Panc1 (cell line): ENCODE measurements around the gene FBXL5. TPM values are rescaled to one million over a fixed set of nuclear protein-coding genes. Genes with fewer than 3 reads are reported as not detected.

Source experiments
- ATAC-seq: fragments of 200-7000 bp; cut with Tn5 transposase; 2 replicates; pipeline ENCODE4 v1.9.1; 2020; ENCODE audit warnings: mild to moderate bottlenecking, moderate library complexity
- BruUV-seq: library from RNA; stranded (reverse); fragments of 400-500 nt; replicated peaks from 2 replicates; lab custom pipeline; 2021; lab: Mats Ljungman, UMichigan
- CTCF ChIA-PET: fragments of 300-600 bp; sonication (Branson Sonifier 250); formaldehyde crosslinking; loops from one replicate; lab custom pipeline; 2022; ENCODE audit warnings: antibody characterized with exemption; lab: Charles Lee
- POLR2A ChIA-PET: fragments of 300-600 bp; sonication (Branson Sonifier 250); formaldehyde crosslinking; loops from one replicate; lab custom pipeline; 2022; ENCODE audit warnings: antibody characterized with exemption; lab: Charles Lee
- DNase-seq: peaks from one replicate; pipeline ENCODE4 v3.0.0-alpha.2; 2010; ENCODE audit warnings: low read depth, low spot score
- H3K27ac ChIP-seq: 2 replicates; pipeline ENCODE4 v1.5.1; 2011; ENCODE audit warnings: mild to moderate bottlenecking, low read length, inconsistent platforms
- H3K27me3 ChIP-seq: fragments of 200-500 bp; sonication (Bioruptor generic); 2 replicates; pipeline ENCODE4 v1.6.0; 2014; ENCODE audit warnings: low read length, inconsistent platforms; ENCODE audit not compliant: control insufficient read depth, insufficient read depth
- H3K36me3 ChIP-seq: fragments of 200-500 bp; sonication (Bioruptor generic); 2 replicates; pipeline ENCODE4 v1.5.1; 2014; ENCODE audit warnings: inconsistent platforms, mild to moderate bottlenecking, low read length, moderate library complexity; ENCODE audit not compliant: control insufficient read depth, insufficient read depth
- H3K4me1 ChIP-seq: 2 replicates; pipeline ENCODE4 v1.5.1; 2011; ENCODE audit warnings: inconsistent platforms, mild to moderate bottlenecking, low read length, moderate library complexity; ENCODE audit not compliant: control insufficient read depth, insufficient read depth
- H3K4me3 ChIP-seq, 2 experiments: 2 replicates each; pipeline ENCODE4 v1.5.1; 2011 to 2012; ENCODE audit warnings: low read depth in 2 of 2, low read length in 2 of 2, mild to moderate bottlenecking in 2 of 2, inconsistent platforms in 1 of 2, moderate library complexity in 1 of 2
- H3K9me3 ChIP-seq: fragments of 200-500 bp; sonication (Bioruptor generic); 2 replicates; pipeline ENCODE4 v1.5.1; 2014; ENCODE audit warnings: low read depth, mild to moderate bottlenecking, inconsistent platforms, low read length, moderate library complexity; ENCODE audit not compliant: control insufficient read depth, insufficient read depth
- CTCF ChIP-seq: fragments of 450-650 bp; IDR thresholded peaks from 2 replicates; pipeline ENCODE4 v1.5.1; 2017; ENCODE audit warnings: mild to moderate bottlenecking
- POLR2AphosphoS5 ChIP-seq: IDR thresholded peaks from 2 replicates; pipeline ENCODE4 v1.6.1; 2012; ENCODE audit warnings: mild to moderate bottlenecking, low read depth, low read length, moderate library complexity
- SIN3A ChIP-seq: IDR thresholded peaks from 2 replicates; pipeline ENCODE4 v1.6.1; 2012; ENCODE audit warnings: low read depth, mild to moderate bottlenecking, low read length, moderate library complexity, borderline replicate concordance; ENCODE audit not compliant: insufficient read depth
- TCF7L2 ChIP-seq: IDR thresholded peaks from 2 replicates; pipeline ENCODE4 v1.6.1; 2011; ENCODE audit warnings: mild to moderate bottlenecking, low read depth, low read length, inconsistent platforms
- in situ Hi-C: cut with HindIII; loops from 2 replicates; pipeline ENCODE4 v1.10.0; 2016; ENCODE audit warnings: low sequenced_read_pairs, low pct_unique_long_range_greater_than_20kb
- intact Hi-C: fragments of 100-400 bp; cut with micrococcal nuclease; formaldehyde crosslinking; loops from one replicate; pipeline ENCODE4 v1.10.0; 2022; ENCODE audit not compliant: unreplicated experiment
- total RNA-seq: library from RNA; stranded (reverse); gene quantifications from one replicate; pipeline ENCODE4 v1.2.1, GENCODE V29; 2021; ENCODE audit not compliant: unreplicated experiment
- TF ChIP-seq, protein P1 (sequence below), 2 experiments: IDR thresholded peaks; 2 replicates each; pipeline ENCODE4 v1.6.1; 2011 to 2012; ENCODE audit warnings: low read depth in 2 of 2, control low read depth in 1 of 2, low read length in 1 of 2, mild to moderate bottlenecking in 1 of 2, moderate library complexity in 1 of 2; ENCODE audit not compliant: insufficient read depth in 1 of 2

Gene FBXL5
- total RNA-seq, 1 experiment from 2014 or later = 20.2 TPM

GRCh38 chr4:15672101-15672500, 16.9 kb upstream of the FBXL5 start:
- intact Hi-C loops (no loop called here), in situ Hi-C loops (no loop called here)
- no peak for DNase-seq
- H3K36me3 ChIP-seq = no peaks in the 10 kb centered on the region; the same call in 1 of the 2 replicates
- H3K27me3 ChIP-seq = no peaks in the 10 kb centered on the region
- no TSS peak for BruUV-seq
- H3K27ac ChIP-seq = no peak overlapping the region
- ChIA-PET POLR2A (interaction anchor here (0.6 kb wide), 1 partner anchor 258 kb away, joined by 3 read pairs; no protein-coding TSS in a partner anchor), CTCF (interaction anchor here (0.6 kb wide), 1 partner anchor 7 kb away, joined by 12 read pairs; no protein-coding TSS in a partner anchor)
- H3K4me3 ChIP-seq = no peak overlapping the region
- no peak for ATAC-seq
- no peaks in the 10 kb centered on the region; the same call in 1 of the 2 replicates for H3K4me1 ChIP-seq
- TF ChIP-seq CTCF = no peak
- no peaks in the 10 kb centered on the region for H3K9me3 ChIP-seq

GRCh38 chr4:15670576-15670975, 15.4 kb upstream of the FBXL5 start:
- in situ Hi-C loops (no loop called here), intact Hi-C loops (no loop called here)
- Histone ChIP-seq H3K4me3 (no peak overlapping the region), H3K9me3 (no peaks in the 10 kb centered on the region), H3K36me3 (no peaks in the 10 kb centered on the region; the same call in 1 of the 2 replicates), H3K27me3 (no peaks in the 10 kb centered on the region), H3K27ac (no peak overlapping the region), H3K4me1 (no peaks in the 10 kb centered on the region)
- ChIA-PET POLR2A (interaction anchor here (0.7 kb wide), 1 partner anchor 8 kb away, joined by 5 read pairs; no protein-coding TSS in a partner anchor), CTCF (no interaction called here)
- no TSS peak for BruUV-seq
- TF ChIP-seq CTCF = no peak
- no peak for TF ChIP-seq POLR2AphosphoS5
- no peak for TF ChIP-seq SIN3A
- TF ChIP-seq, protein P1, sequence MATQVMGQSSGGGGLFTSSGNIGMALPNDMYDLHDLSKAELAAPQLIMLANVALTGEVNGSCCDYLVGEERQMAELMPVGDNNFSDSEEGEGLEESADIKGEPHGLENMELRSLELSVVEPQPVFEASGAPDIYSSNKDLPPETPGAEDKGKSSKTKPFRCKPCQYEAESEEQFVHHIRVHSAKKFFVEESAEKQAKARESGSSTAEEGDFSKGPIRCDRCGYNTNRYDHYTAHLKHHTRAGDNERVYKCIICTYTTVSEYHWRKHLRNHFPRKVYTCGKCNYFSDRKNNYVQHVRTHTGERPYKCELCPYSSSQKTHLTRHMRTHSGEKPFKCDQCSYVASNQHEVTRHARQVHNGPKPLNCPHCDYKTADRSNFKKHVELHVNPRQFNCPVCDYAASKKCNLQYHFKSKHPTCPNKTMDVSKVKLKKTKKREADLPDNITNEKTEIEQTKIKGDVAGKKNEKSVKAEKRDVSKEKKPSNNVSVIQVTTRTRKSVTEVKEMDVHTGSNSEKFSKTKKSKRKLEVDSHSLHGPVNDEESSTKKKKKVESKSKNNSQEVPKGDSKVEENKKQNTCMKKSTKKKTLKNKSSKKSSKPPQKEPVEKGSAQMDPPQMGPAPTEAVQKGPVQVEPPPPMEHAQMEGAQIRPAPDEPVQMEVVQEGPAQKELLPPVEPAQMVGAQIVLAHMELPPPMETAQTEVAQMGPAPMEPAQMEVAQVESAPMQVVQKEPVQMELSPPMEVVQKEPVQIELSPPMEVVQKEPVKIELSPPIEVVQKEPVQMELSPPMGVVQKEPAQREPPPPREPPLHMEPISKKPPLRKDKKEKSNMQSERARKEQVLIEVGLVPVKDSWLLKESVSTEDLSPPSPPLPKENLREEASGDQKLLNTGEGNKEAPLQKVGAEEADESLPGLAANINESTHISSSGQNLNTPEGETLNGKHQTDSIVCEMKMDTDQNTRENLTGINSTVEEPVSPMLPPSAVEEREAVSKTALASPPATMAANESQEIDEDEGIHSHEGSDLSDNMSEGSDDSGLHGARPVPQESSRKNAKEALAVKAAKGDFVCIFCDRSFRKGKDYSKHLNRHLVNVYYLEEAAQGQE (IDR thresholded peaks at IDR 0.05; ENCODE audit: insufficient read depth in 1 of 2, low read depth in 2 of 2, low read length in 1 of 2) = no peak
- TF ChIP-seq TCF7L2 = no peak
- DNase-seq (no peak), ATAC-seq (no peak)
